ENCODE results near the gene FGL2.
"Not testable (repeated sequence)": the region's sequence is repeated elsewhere in the genome, so short reads cannot be mapped to it uniquely, and the experiment has no call there.

FGL2 gene

GRCh38 chr7:77242554-77242953, 42.9 kb upstream of the FGL2 start:
- no peak for TF ChIP-seq CTCF (conservative IDR thresholded peaks at IDR 0.05)
- H3K27ac ChIP-seq, result no peak overlapping the region

- TF ChIP-seq CTCF (conservative IDR thresholded peaks at IDR 0.05), result no peak
- H3K27ac ChIP-seq, result no peak overlapping the region
These were observed 42.4 kb upstream of the FGL2 start for GRCh38 chr7:77242068-77242467.

- no peak overlapping the region for H3K27ac ChIP-seq
- TF ChIP-seq CTCF (conservative IDR thresholded peaks at IDR 0.05), result no peak
These were observed 39.9 kb upstream of the FGL2 start for GRCh38 chr7:77239471-77239870.

GRCh38 chr7:77238703-77239136, 39.1 kb upstream of the FGL2 start:
- no peak overlapping the region for H3K27ac ChIP-seq
- TF ChIP-seq CTCF (conservative IDR thresholded peaks at IDR 0.05), result no peak

- H3K27ac ChIP-seq, result no peak overlapping the region
- TF ChIP-seq CTCF (conservative IDR thresholded peaks at IDR 0.05), result no peak
These were observed 35.7 kb upstream of the FGL2 start for GRCh38 chr7:77235276-77235675.

- H3K27ac ChIP-seq, result no peak overlapping the region
- no peak for TF ChIP-seq CTCF (conservative IDR thresholded peaks at IDR 0.05)
These were observed 32.8 kb upstream of the FGL2 start for GRCh38 chr7:77232467-77232866.

GRCh38 chr7:77228795-77229194, 29.2 kb upstream of the FGL2 start:
- H3K27ac ChIP-seq, result not testable (repeated sequence)

GRCh38 chr7:77226357-77226839, 26.8 kb upstream of the FGL2 start:
- no peak overlapping the region for H3K27ac ChIP-seq
- no peak for TF ChIP-seq CTCF (conservative IDR thresholded peaks at IDR 0.05)
